Mesenteric fat pad (tissue), 1 donor: Measurements from ENCODE around the gene UNCX. TPM values are rescaled to one million over a fixed set of nuclear protein-coding genes. Genes with fewer than 3 reads are reported as not detected.
"Not testable (repeated sequence)": the region's sequence is repeated elsewhere in the genome, so short reads cannot be mapped to it uniquely, and the experiment has no call there.

Source experiments
- DNase-seq: peaks from one replicate; pipeline ENCODE4 v3.0.0-alpha.2; 2020; ENCODE audit warnings: low spot score
- long read RNA-seq: library from polyadenylated mRNA; unstranded; transcript quantifications from one replicate; pipeline ENCODE4 v2.0.0, GENCODE V29; 2020
- total RNA-seq: library from RNA; stranded (reverse); fragmentation: NEBNext Ultra II Directional; extraction: Animal tissue kit (Norgen Biotek cat#: 25700); gene quantifications from one replicate; pipeline ENCODE4 v1.2.1, GENCODE V29; 2021
- donor health status: DM: yes; HTN: yes; CAD: no.

The UNCX gene
- not detected for total RNA-seq
- long read RNA-seq, result 0 reads

DNA sequence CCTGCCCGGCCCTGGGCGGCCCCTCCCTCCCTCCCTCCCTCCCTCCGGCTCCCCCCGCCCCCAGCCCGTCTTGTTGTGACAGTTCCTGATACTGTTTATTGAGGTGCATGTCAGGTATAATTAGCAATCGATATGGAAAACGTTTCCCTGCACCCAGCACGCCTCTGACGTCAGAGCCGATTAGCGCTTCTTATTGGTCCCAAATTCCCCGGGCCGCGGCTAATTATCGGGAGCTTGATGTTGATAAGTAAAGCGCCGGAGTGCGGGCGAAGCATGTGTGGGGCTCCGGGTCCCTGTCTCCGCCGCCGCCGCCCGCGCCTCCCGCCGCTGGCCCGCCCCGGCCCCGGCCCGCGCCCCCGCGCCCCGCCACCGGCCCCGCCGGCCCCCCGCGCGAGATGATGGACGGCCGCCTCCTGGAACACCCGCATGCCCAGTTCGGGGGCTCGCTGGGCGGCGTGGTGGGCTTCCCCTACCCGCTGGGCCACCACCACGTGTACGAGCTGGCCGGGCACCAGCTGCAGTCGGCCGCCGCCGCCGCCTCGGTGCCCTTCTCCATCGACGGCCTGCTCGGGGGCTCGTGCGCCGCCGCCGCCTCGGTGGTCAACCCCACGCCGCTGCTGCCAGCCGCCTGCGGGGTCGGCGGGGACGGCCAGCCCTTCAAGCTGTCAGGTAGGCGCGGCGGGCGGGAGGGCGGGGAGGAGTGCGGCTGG is at the start of gene UNCX:
Gene UNCX (plus strand): TSS at position 250 of the 710 bp plus-strand sequence. CDS start 146 bp downstream, at position 396.
- DNase-seq, result no peak

GRCh38 chr7:1187127-1187526 is 45.5 kb upstream of the UNCX start:
- no peak for DNase-seq

GRCh38 chr7:1188720-1189294 is 43.9 kb upstream of the UNCX start:
- no peak for DNase-seq

- DNase-seq, result no peak
Observed at GRCh38 chr7:1189986-1190772, 42.5 kb upstream of the UNCX start.

DNA sequence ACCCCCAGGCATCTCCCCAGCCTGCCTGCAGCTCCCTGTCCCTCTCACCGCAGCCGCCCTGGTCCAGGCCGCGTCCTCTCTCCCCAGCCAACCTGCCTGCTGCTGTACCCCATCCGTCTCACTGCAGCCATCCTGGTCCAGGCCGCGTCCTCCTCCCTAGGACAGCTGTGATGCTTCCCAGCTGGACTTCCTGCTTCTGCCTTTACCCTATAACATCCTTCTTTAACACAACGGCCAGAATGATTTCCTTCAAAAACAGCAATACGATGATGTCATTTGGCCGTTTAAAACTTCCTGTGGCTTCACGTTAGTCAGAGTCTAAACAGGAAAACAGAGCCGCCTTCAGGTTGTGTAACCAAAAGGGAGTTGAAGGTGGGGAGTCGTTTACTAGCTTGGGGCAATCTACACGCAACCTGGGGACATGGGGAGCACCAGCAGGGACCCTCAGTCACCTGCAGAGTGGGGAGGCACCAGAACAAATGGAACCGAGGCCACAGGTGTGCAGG is 40.4 kb upstream of the UNCX start:
- no peak for DNase-seq

DNA sequence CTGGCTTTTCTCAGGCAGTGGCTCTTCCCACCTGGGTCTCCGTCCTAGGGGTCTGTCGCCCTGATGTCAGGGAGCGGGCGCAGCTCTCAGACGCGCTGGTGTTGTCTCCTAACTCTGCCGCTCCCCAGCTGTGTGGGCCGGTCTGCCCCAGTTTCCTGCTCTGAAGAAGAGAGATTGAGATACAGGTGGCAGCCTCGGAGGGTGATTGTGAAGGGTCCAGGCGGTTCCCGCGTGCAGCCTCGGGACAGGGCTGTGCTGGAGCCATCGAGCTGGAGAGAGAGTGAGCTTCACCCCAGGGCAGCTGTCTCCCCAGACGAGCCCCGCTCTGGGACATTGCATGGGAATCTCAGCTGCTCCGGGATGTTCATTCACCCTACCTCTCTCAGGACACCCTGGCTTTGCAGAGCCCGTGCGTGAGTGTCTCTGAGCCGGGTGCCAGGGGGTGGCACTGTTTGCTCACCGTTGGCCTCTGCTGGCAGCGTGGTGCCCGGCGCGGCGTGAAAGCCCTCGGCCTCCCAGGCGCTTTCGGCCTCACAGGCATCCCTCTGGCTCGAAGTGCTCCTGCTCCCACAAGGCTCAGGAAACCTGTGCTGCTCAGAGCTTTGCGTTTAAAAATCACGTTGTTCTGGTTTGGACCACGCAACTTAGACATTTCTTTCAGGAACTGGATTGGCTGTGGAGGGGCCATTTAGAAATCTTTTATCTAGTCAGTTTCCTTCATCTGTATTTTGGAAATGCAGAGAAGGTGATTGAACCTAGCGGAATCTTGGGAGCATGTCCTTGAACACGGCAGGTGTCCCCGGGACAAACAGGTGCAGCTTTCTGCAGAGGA is 38.9 kb upstream of the UNCX start:
- DNase-seq, result no peak

GRCh38 chr7:1196441-1196840 is 36.2 kb upstream of the UNCX start:
- DNase-seq, result not testable (repeated sequence)

GRCh38 chr7:1196950-1197349 is 35.7 kb upstream of the UNCX start:
- DNase-seq, result no peak

DNA sequence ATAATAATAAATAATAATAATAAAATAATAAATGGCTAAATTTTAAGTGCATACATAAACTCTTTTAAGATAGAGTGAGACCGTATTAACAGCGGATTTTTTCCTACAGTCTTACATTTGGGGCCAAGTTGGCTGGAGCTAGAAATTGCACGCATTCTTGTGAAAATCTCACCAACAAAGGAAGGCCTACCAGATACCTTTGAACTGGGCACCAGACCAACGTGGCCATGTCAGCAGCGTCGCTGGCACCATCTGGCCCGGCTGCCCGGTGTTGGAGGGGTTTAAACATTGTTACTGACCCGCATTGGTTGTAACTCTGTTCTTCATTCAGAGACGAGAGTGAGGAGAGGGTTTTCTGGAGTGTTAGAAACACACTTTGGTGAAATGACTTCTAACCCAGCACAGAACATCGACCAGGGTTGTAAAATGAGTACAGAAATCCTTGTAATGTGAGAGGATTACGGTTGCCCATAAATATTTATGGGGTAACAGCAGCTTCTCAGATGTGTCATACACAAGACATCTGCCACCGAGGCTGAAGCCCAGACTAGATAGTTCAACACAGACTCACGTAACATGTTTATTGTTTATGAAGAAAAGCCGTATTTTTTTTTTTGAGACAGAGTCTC is 34.6 kb upstream of the UNCX start:
- no peak for DNase-seq

DNA sequence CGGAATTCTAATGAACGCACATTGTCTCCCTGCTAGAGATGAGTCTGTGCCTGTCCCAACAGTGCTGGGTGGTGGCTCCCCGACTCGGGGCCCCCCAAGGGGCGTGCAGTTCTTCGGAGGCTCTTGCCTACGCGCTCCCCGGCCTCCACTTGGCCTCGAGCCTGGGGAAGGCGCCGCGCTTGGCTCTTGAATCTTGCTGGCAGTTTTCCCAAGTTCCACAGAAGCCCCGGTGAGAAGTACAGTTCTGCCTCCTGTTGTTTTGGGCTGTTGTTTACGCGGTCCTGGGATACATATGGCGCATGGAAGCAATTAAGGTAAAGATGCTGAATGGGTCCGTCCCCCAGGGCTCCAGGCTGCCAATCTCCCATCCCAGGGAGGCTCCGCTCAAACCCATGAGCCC is 32.6 kb upstream of the UNCX start:
- no peak for DNase-seq

- no peak for DNase-seq
Observed at GRCh38 chr7:1201916-1202315, 30.8 kb upstream of the UNCX start.

GRCh38 chr7:1202914-1203313 is 29.8 kb upstream of the UNCX start:
- not testable (repeated sequence) for DNase-seq

DNA sequence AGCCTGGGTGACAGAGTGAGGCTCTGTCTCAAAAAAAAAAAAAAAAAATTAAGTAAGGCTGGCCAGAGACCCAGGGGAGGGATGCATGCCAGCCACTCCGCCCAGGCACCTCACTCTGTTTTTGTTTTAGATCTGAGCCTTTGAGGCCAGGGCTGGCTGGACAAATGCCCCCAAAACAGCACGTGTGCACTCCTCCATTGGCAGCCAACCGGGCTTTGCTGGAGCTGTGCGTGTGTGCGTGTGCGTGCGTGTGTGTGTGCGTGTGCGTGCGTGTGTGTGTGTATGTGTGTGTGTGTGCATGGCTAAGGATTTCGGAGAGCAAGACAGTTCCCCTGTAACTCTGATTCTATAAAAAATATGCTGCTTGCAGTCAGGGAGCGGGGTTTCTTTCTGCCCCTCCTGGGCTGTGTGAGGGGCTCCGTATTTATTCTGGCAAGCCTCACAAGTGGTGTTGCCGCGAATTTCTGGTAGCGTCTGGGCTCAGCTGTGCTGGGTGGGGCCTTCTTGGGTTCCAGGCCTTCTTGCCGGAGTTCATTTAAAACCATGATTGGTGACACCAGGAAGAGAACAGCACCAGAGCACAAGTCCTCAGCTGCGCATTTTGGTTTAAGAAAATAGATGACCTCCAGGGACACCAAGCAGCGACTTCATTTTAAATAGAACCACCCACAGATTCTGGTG is 28.1 kb upstream of the UNCX start:
- DNase-seq, result no peak

DNA sequence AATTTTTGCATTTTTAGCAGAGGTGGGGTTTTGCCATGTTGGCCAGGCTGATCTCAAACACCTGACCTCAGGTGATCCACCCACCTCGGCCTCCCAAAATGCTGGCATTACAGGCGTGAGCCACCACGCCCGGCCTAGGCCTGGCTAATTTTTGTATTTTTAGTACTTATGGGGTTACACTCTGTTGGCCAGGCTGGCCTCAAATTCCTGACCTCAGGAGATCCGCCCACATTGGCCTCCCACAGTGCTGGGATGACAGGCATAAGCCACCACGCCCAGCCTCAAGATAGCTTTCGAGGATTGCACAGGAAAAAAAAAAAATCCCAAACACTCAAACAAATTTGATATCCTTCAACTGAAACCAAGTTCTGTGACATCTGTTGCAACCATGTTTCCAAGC is 26.9 kb upstream of the UNCX start:
- not testable (repeated sequence) for DNase-seq

DNA sequence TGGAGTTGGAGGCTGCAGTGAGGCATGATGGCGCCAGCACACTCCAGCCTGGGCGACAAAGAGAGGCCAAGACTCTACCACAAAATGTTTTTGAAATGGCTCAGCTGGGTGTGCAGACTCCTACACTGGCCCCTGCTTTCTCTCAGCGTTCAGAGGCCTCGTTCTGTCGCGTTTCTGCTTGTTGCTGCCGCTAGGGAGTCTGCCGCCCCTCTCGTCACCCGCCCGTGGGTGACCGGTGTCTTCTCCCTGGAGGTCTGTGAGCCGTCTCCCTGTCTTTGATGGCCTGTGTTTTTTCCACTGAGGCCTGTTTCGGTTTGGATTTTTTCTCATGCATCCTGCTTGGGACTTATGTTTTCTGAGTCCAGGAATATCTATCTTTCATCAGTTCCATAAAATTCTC is 23.6 kb upstream of the UNCX start:
- no peak for DNase-seq

DNA sequence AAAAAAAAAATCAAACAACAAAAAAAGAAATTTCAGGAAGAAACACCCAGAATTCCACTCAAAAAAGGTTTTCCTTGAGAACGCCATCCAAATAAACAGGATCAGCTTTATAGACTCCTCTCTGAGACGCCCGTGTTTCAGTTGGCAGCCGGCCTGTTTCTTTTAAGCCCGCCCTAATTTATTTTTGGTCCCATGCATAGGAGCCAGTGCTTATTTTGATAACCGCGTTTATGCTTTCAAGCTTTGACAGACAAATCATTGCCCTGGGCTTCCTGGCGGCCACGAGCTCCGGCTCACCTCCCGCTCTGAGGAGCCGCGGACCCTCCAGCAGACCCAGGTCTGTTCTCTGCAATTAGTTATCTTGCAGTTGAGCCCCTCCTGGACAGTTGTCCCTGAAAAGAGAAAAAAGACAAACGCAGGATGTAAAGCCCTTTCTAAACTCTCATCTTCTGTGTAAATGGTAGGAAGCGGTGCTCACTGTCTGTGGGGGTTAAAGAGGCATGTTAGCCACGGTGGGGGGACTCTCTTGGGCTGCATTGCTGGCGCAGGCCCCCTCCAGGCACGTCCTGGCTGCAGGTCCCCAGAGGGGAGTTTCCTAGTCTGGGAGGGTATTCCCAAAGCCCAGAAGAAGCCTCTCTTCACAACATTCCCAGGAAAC is 22.2 kb upstream of the UNCX start:
- no peak for DNase-seq

- DNase-seq, result no peak
Observed at GRCh38 chr7:1210979-1211608, 21.6 kb upstream of the UNCX start.

- DNase-seq, result no peak
Observed at GRCh38 chr7:1211611-1212010, 21.1 kb upstream of the UNCX start.

DNA sequence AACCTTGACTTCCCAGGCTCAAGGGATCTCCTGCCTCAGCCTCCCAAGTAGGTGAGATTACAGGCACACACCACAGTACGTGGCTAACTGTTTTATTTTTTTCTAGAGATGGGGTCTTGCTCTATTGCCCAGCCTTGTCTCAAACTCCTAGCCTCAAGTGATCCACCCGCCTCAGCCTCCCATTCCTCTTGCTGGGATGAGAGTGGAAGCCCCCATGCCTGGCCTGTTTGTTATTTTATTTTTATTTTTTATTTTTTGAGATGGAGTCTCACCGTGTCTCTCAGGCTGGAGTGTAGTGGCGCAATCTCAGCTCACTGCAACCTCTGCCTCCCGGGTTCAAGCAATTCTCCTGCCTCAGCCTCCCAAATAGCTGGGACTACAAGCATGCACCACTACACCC is 20.6 kb upstream of the UNCX start:
- not testable (repeated sequence) for DNase-seq
